HCT116 (cell line): ENCODE results near the gene RASL11B. TPM values are rescaled to one million over a fixed set of nuclear protein-coding genes. Genes with fewer than 3 reads are reported as not detected.

Experiments used
- ATAC-seq: fragments of 200-7000 bp; cut with Tn5 transposase; 2 replicates; pipeline ENCODE4 v1.9.1; 2020; ENCODE audit warnings: mild to moderate bottlenecking, moderate library complexity
- BruUV-seq: library from RNA; stranded (reverse); fragments of 400-500 nt; replicated peaks from 2 replicates; lab custom pipeline; 2021; lab: Mats Ljungman, UMichigan
- CTCF ChIA-PET: fragments of 300-600 bp; sonication (Branson Sonifier 250); formaldehyde crosslinking; loops from one replicate; lab custom pipeline; 2021; ENCODE audit warnings: antibody characterized with exemption; lab: Charles Lee
- POLR2A ChIA-PET: fragments of 300-600, 350-600 bp; sonication (Branson Sonifier 250); formaldehyde crosslinking; loops from one replicate; lab custom pipeline; 2021; ENCODE audit warnings: antibody characterized with exemption; lab: Charles Lee
- RAD21 ChIA-PET, 2 experiments: fragments of 300-600 bp; sonication (Branson Sonifier 250); formaldehyde crosslinking; loops; one replicate each; lab custom pipeline; 2023; ENCODE audit warnings: low total read pairs in 2 of 2; ENCODE audit not compliant: uncharacterized antibody in 2 of 2, unreplicated experiment in 2 of 2, low non-redundant PET in 1 of 2; lab: Charles Lee
- DNase-seq: peaks from one replicate; pipeline ENCODE4 v3.0.0-alpha.2; 2010; ENCODE audit warnings: low read depth, low spot score
- H2AFZ ChIP-seq: fragments of 200-600 bp; shearing (Covaris generic), sonication (generic); 2 replicates; pipeline ENCODE4 v1.6.1; 2017; ENCODE audit warnings: low read depth, mixed run types, mixed read lengths, antibody characterized with exemption, low read length; ENCODE audit not compliant: poor library complexity, severe bottlenecking
- H3K27ac ChIP-seq: 2 replicates; pipeline ENCODE4 v1.5.1; 2012; ENCODE audit warnings: low read depth, low read length
- H3K27me3 ChIP-seq: fragments of 200-600 bp; sonication (generic); 2 replicates; pipeline ENCODE4 v1.6.1; 2016; ENCODE audit warnings: mixed run types, low read length, mixed read lengths; ENCODE audit not compliant: insufficient read depth
- H3K36me3 ChIP-seq, 2 experiments: fragments of 200-500 bp in 1 of 2; fragments of 200-600 bp in 1 of 2; sonication (Bioruptor generic) in 1 of 2; sonication (generic) in 1 of 2; 2 replicates each; pipeline versions ENCODE4 v1.5.1 to v1.6.1; 2014 to 2016; ENCODE audit warnings: low read length in 2 of 2, inconsistent platforms in 1 of 2, mixed read lengths in 1 of 2, mixed run types in 1 of 2; ENCODE audit not compliant: insufficient read depth in 2 of 2, control insufficient read depth in 1 of 2
- H3K4me1 ChIP-seq, 2 experiments: fragments of 200-600 bp in 1 of 2; sonication (generic) in 1 of 2; 2 replicates each; pipeline versions ENCODE4 v1.5.1 to v1.6.1; 2012 to 2017; ENCODE audit warnings: low read length in 2 of 2, inconsistent platforms in 1 of 2, mild to moderate bottlenecking in 1 of 2, mixed read lengths in 1 of 2, mixed run types in 1 of 2, moderate library complexity in 1 of 2; ENCODE audit not compliant: insufficient read depth in 2 of 2, control insufficient read depth in 1 of 2
- H3K4me2 ChIP-seq: fragments of 200-600 bp; sonication (generic); 2 replicates; pipeline ENCODE4 v1.6.1; 2017; ENCODE audit warnings: mixed run types, low read length, mixed read lengths
- H3K4me3 ChIP-seq, 2 experiments: fragments of 200-600 bp in 1 of 2; sonication (generic) in 1 of 2; replicated peaks in 1 of 2; 2 replicates each; pipeline ENCODE4 v1.5.1; 2011 to 2016; ENCODE audit warnings: low read length in 2 of 2, control low read depth in 1 of 2, low read depth in 1 of 2, mild to moderate bottlenecking in 1 of 2, mixed read lengths in 1 of 2, mixed run types in 1 of 2
- H3K79me2 ChIP-seq: fragments of 200-600 bp; sonication (generic); 2 replicates; pipeline ENCODE4 v1.6.1; 2017; ENCODE audit warnings: mild to moderate bottlenecking, mixed run types, low read length, moderate library complexity, mixed read lengths; ENCODE audit not compliant: insufficient read depth
- H3K9ac ChIP-seq: fragments of 200-600 bp; sonication (generic); 2 replicates; pipeline ENCODE4 v1.6.1; 2016; ENCODE audit warnings: low read length, mixed read lengths
- H3K9me2 ChIP-seq: fragments of 200-600 bp; sonication (generic), shearing (Covaris generic); 2 replicates; pipeline ENCODE4 v1.6.1; 2017; ENCODE audit warnings: mixed run types, mild to moderate bottlenecking, moderate library complexity; ENCODE audit not compliant: insufficient read depth
- H3K9me3 ChIP-seq, 2 experiments: fragments of 200-500 bp in 1 of 2; fragments of 200-600 bp in 1 of 2; sonication (Bioruptor generic) in 1 of 2; sonication (generic) in 1 of 2; 2 replicates each; pipeline ENCODE4 v1.6.1; 2014 to 2017; ENCODE audit warnings: low read length in 2 of 2, mixed read lengths in 2 of 2, inconsistent platforms in 1 of 2, low read depth in 1 of 2, mild to moderate bottlenecking in 1 of 2, mixed run types in 1 of 2, moderate library complexity in 1 of 2; ENCODE audit not compliant: control insufficient read depth in 1 of 2, insufficient read depth in 1 of 2
- H4K20me1 ChIP-seq: fragments of 200-600 bp; sonication (generic), shearing (Covaris generic); 2 replicates; pipeline ENCODE4 v1.6.1; 2017; ENCODE audit warnings: mixed run types, mild to moderate bottlenecking, moderate library complexity; ENCODE audit not compliant: insufficient read depth
- CBX3 ChIP-seq: IDR thresholded peaks from 2 replicates; pipeline ENCODE4 v1.6.1; 2012; ENCODE audit warnings: low read depth
- CTCF ChIP-seq, 3 experiments: fragments of 200-600 bp in 1 of 3; sonication (generic) in 1 of 3; IDR thresholded peaks in 2 of 3; conservative IDR thresholded peaks in 1 of 3; 2 replicates each; pipeline ENCODE4 v1.5.1; 2012 to 2017; ENCODE audit warnings: low read depth in 2 of 3, low read length in 2 of 3, antibody characterized with exemption in 1 of 3, borderline replicate concordance in 1 of 3, control low read depth in 1 of 3, mild to moderate bottlenecking in 1 of 3, mixed read lengths in 1 of 3, mixed run types in 1 of 3, moderate library complexity in 1 of 3; ENCODE audit not compliant: insufficient read depth in 1 of 3
- EGR1 ChIP-seq: IDR thresholded peaks from 2 replicates; pipeline ENCODE4 v1.6.1; 2012; ENCODE audit warnings: low read depth
- ELF1 ChIP-seq: IDR thresholded peaks from 2 replicates; pipeline ENCODE4 v1.6.1; 2012; ENCODE audit warnings: low read depth, borderline replicate concordance
- FOSL1 ChIP-seq: IDR thresholded peaks from 2 replicates; pipeline ENCODE4 v1.6.1; 2012; ENCODE audit warnings: low read depth
- JUND ChIP-seq: IDR thresholded peaks from 2 replicates; pipeline ENCODE4 v1.6.1; 2012
- MAX ChIP-seq: IDR thresholded peaks from 2 replicates; pipeline ENCODE4 v1.6.1; 2012
- POLR2A ChIP-seq: IDR thresholded peaks from 2 replicates; pipeline ENCODE4 v1.7.0; 2011; ENCODE audit warnings: borderline replicate concordance; ENCODE audit not compliant: insufficient read depth, insufficient read length; ENCODE audit errors: extremely low read depth
- POLR2AphosphoS5 ChIP-seq: IDR thresholded peaks from 2 replicates; pipeline ENCODE4 v1.6.1; 2011; ENCODE audit warnings: mild to moderate bottlenecking, low read depth, low read length, moderate library complexity
- RAD21 ChIP-seq: IDR thresholded peaks from 2 replicates; pipeline ENCODE4 v1.6.1; 2012; ENCODE audit warnings: low read depth, mild to moderate bottlenecking
- SIN3A ChIP-seq: IDR thresholded peaks from 2 replicates; pipeline ENCODE4 v1.6.1; 2012; ENCODE audit warnings: low read depth
- SRF ChIP-seq: IDR thresholded peaks from 2 replicates; pipeline ENCODE4 v1.6.1; 2012; ENCODE audit warnings: low read depth
- YY1 ChIP-seq: IDR thresholded peaks from 2 replicates; pipeline ENCODE4 v1.6.1; 2011; ENCODE audit warnings: low read length, low read depth, moderate library complexity, mild to moderate bottlenecking; ENCODE audit not compliant: insufficient replicate concordance; ENCODE audit errors: extremely low read depth
- ZNF274 ChIP-seq: fragments of 200-500 bp; sonication (Bioruptor generic); IDR thresholded peaks from 2 replicates; pipeline ENCODE4 v1.6.1; 2014; ENCODE audit warnings: mild to moderate bottlenecking, low read depth, low read length, inconsistent platforms
- intact Hi-C: fragments of 100-400 bp; cut with micrococcal nuclease; formaldehyde crosslinking; loops from 2 replicates; pipeline ENCODE4 v1.10.0; 2022
- total RNA-seq: library from RNA; stranded (reverse); gene quantifications from one replicate; pipeline ENCODE4 v1.2.1, GENCODE V29; 2021; ENCODE audit not compliant: unreplicated experiment

RASL11B gene
- total RNA-seq, 1 experiment from 2014 or later, result 0.34 TPM

DNA sequence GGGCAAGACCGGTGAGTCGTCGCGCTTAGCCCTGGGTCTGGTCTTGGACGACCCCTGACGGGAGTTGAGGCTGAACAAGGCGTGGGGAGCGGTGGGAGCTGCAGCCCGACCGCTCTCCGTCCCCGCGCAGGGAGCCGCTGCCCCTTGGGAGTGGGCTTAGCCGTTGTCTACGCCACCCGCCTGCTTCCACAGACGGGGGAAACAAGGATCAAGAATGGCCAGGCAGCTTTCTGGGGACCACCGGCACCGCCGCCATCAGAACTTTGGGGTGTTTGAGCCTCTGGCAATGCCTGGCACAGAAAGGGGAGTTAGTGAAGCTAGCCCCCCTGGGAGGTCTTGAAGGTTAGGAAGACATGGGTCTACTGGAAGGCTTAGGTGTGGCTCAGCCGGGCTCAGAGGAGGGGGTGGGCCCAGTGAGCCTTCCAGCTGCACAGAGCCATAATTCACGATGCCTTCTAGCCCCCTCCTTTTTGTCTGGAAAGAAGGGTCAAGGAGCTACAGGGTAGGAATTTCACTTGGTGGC, 583 bp downstream of the RASL11B start:
- H3K36me3 ChIP-seq, result no peaks in the 10 kb centered on the region
- no peak overlapping the region for H3K27ac ChIP-seq
- CTCF ChIA-PET, result no interaction called here
- ATAC-seq (no peak), DNase-seq (no peak)
- H3K27me3 ChIP-seq, result no peaks in the 10 kb centered on the region
- H4K20me1 ChIP-seq, result no peaks in the 10 kb centered on the region
- BruUV-seq, result no TSS peak
- H3K4me1 ChIP-seq, result peaks cover 0 to 4% of the 10 kb centered on the region in 2 experiments; a peak in 2 of 4 replicates
- no peak overlapping the region for H2AFZ ChIP-seq
- POLR2A ChIA-PET, result no interaction called here
- TF ChIP-seq SRF (no peak), ELF1 (no peak), EGR1 (no peak), RAD21 (no peak), SIN3A (no peak), JUND (no peak), MAX (no peak), POLR2A (no peak), CBX3 (no peak), FOSL1 (no peak), ZNF274 (no peak)
- peaks cover 0 to 7% of the 10 kb centered on the region in 2 experiments; a peak in 1 of 4 replicates for H3K9me3 ChIP-seq
- no peak overlapping the region for H3K4me3 ChIP-seq
- RAD21 ChIA-PET, result no interaction called here
- H3K79me2 ChIP-seq, result no peaks in the 10 kb centered on the region
- H3K4me2 ChIP-seq, result peak overlapping the region; percentile 73
- H3K9ac ChIP-seq, result no peak overlapping the region
- intact Hi-C loops, result no loop called here
- H3K9me2 ChIP-seq, result no peaks in the 10 kb centered on the region

GRCh38 chr4:52863324-52863723, 1.2 kb downstream of the RASL11B start:
- TF ChIP-seq CTCF (IDR thresholded peaks at IDR 0.05 in 2 of 3, conservative IDR thresholded peaks at IDR 0.05 in 1 of 3; ENCODE audit: borderline replicate concordance in 1 of 3, insufficient read depth in 1 of 3, low read depth in 2 of 3, low read length in 2 of 3) (no peak), SRF (no peak), ELF1 (no peak), POLR2AphosphoS5 (no peak), YY1 (no peak), EGR1 (no peak)
- intact Hi-C loops, result no loop called here
- no peaks in the 10 kb centered on the region for H3K36me3 ChIP-seq
- CTCF ChIA-PET, result no interaction called here
- DNase-seq, result no peak
- H4K20me1 ChIP-seq, result no peaks in the 10 kb centered on the region
- no peaks in the 10 kb centered on the region for H3K79me2 ChIP-seq
- no peak overlapping the region for H3K27ac ChIP-seq
- POLR2A ChIA-PET, result no interaction called here
- BruUV-seq, result no TSS peak
- peaks cover 0 to 4% of the 10 kb centered on the region in 2 experiments; a peak in 2 of 4 replicates for H3K4me1 ChIP-seq
- no peak overlapping the region for H3K4me3 ChIP-seq
- no peak for ATAC-seq
- H3K9me3 ChIP-seq, result peaks cover 0 to 1% of the 10 kb centered on the region in 2 experiments; a peak in 1 of 4 replicates
- no peak overlapping the region for H3K9ac ChIP-seq
- RAD21 ChIA-PET, result no interaction called here
- H3K4me2 ChIP-seq, result no peak overlapping the region
- H3K27me3 ChIP-seq, result no peaks in the 10 kb centered on the region
- H3K9me2 ChIP-seq, result no peaks in the 10 kb centered on the region
- no peak overlapping the region for H2AFZ ChIP-seq
